ENCODE data around the gene S100A8. TPM values are rescaled to one million over a fixed set of nuclear protein-coding genes. Genes with fewer than 3 reads are reported as not detected.

Gene S100A8
- total and polyA plus RNA-seq, 2 donors (not counting 3 experiments of a cell fraction or from before 2014, with no cell fraction given): not detected

GRCh38 chr1:153374071-153374470, 16.8 kb downstream of the S100A8 start:
- dilution Hi-C loops (cut with MboI; ENCODE audit: extremely low pct_ligation_motif_present, low sequenced_read_pairs): no loop called here
- BruUV-seq (replicated peaks): no TSS peak
- Histone ChIP-seq H3K27me3 (ENCODE audit: control insufficient read depth in 2 of 2, insufficient read depth in 2 of 2, low read length in 2 of 2) (no peaks in the 10 kb centered on the region), H3K4me1 (ENCODE audit: control insufficient read depth, extremely low read depth, insufficient read depth, low read length) (no peaks in the 10 kb centered on the region), H3K79me2 (ENCODE audit: control insufficient read depth, insufficient read depth, low read length) (no peaks in the 10 kb centered on the region), H3K9ac (replicated peaks; ENCODE audit: extremely low read depth, insufficient read depth, low read length) (no peak overlapping the region), H3K9me1 (replicated peaks; ENCODE audit: control insufficient read depth, extremely low read depth, insufficient read depth, low read length) (no peaks in the 10 kb centered on the region), H4K20me1 (replicated peaks; ENCODE audit: control insufficient read depth, extremely low read depth, insufficient read depth, low read length) (no peaks in the 10 kb centered on the region), H3K4me2 (ENCODE audit: insufficient read depth, low read length) (no peak overlapping the region), H2AFZ (ENCODE audit: low read depth, low read length) (no peak overlapping the region), H3K36me3 (ENCODE audit: control insufficient read depth in 2 of 2, extremely low read depth in 1 of 2, insufficient read depth in 2 of 2, low read length in 2 of 2) (no peaks in the 10 kb centered on the region), H3K9me3 (replicated peaks; ENCODE audit: control insufficient read depth, insufficient read depth, low read length) (no peaks in the 10 kb centered on the region), H3K4me3 (replicated peaks in 1 of 3; ENCODE audit: insufficient read depth in 1 of 3, low read depth in 1 of 3, low read length in 3 of 3) (no peak overlapping the region), H3K27ac (ENCODE audit: insufficient read depth, low read depth, low read length) (no peak overlapping the region)
- intact Hi-C loops (cut with micrococcal nuclease): no loop called here
- TF ChIP-seq JUN (IDR thresholded peaks at IDR 0.05; ENCODE audit: borderline replicate concordance, insufficient read depth, insufficient read length, low read depth) (no peak), MYC (IDR thresholded peaks at IDR 0.05; ENCODE audit: low read depth, low read length) (no peak)
- FAIRE-seq: no peak
- ChIA-PET CTCF (no interaction called here), POLR2A (no interaction called here)
- no peak for DNase-seq (ENCODE audit: low read depth, low spot score)

GRCh38 chr1:153372571-153372970, 18.3 kb downstream of the S100A8 start:
- no peak overlapping the region for H3K4me2 ChIP-seq (ENCODE audit: insufficient read depth, low read length)
- FAIRE-seq: no peak
- no peak overlapping the region for H3K9ac ChIP-seq (replicated peaks; ENCODE audit: extremely low read depth, insufficient read depth, low read length)
- no peaks in the 10 kb centered on the region for H3K36me3 ChIP-seq (ENCODE audit: control insufficient read depth in 2 of 2, extremely low read depth in 1 of 2, insufficient read depth in 2 of 2, low read length in 2 of 2)
- H3K27me3 ChIP-seq (ENCODE audit: control insufficient read depth in 2 of 2, insufficient read depth in 2 of 2, low read length in 2 of 2): no peaks in the 10 kb centered on the region
- no peak overlapping the region for H3K27ac ChIP-seq (ENCODE audit: insufficient read depth, low read depth, low read length)
- intact Hi-C loops (cut with micrococcal nuclease) (no loop called here), dilution Hi-C loops (cut with MboI; ENCODE audit: extremely low pct_ligation_motif_present, low sequenced_read_pairs) (no loop called here)
- no peak overlapping the region for H2AFZ ChIP-seq (ENCODE audit: low read depth, low read length)
- H3K9me3 ChIP-seq (replicated peaks; ENCODE audit: control insufficient read depth, insufficient read depth, low read length): no peaks in the 10 kb centered on the region
- no peaks in the 10 kb centered on the region for H3K79me2 ChIP-seq (ENCODE audit: control insufficient read depth, insufficient read depth, low read length)
- no peaks in the 10 kb centered on the region for H4K20me1 ChIP-seq (replicated peaks; ENCODE audit: control insufficient read depth, extremely low read depth, insufficient read depth, low read length)
- H3K4me3 ChIP-seq (replicated peaks in 1 of 3; ENCODE audit: insufficient read depth in 1 of 3, low read depth in 1 of 3, low read length in 3 of 3): no peak overlapping the region
- TF ChIP-seq MYC (IDR thresholded peaks at IDR 0.05; ENCODE audit: low read depth, low read length) (no peak), MAX (IDR thresholded peaks at IDR 0.05; ENCODE audit: insufficient read depth, insufficient read length) (no peak), JUN (IDR thresholded peaks at IDR 0.05; ENCODE audit: borderline replicate concordance, insufficient read depth, insufficient read length, low read depth) (no peak), POLR2A (IDR thresholded peaks at IDR 0.05; ENCODE audit: low read depth, low read length) (no peak)
- ChIA-PET CTCF (interaction anchor here (0.9 kb wide), 1 partner anchor 19 kb away, joined by 3 read pairs; no protein-coding TSS in a partner anchor), POLR2A (no interaction called here)
- no peaks in the 10 kb centered on the region for H3K9me1 ChIP-seq (replicated peaks; ENCODE audit: control insufficient read depth, extremely low read depth, insufficient read depth, low read length)
- DNase-seq (ENCODE audit: low read depth, low spot score): no peak
- no peaks in the 10 kb centered on the region for H3K4me1 ChIP-seq (ENCODE audit: control insufficient read depth, extremely low read depth, insufficient read depth, low read length)
- BruUV-seq (replicated peaks): no TSS peak

Data from endothelial cell of umbilical vein (primary cell).